HCT116 (cell line): Measurements from ENCODE around the gene RASGRP2. TPM values are rescaled to one million over a fixed set of nuclear protein-coding genes. Genes with fewer than 3 reads are reported as not detected.

Source experiments
- ATAC-seq: fragments of 200-7000 bp; cut with Tn5 transposase; 2 replicates; pipeline ENCODE4 v1.9.1; 2020; ENCODE audit warnings: mild to moderate bottlenecking, moderate library complexity
- BruUV-seq: library from RNA; stranded (reverse); fragments of 400-500 nt; replicated peaks from 2 replicates; lab custom pipeline; 2021; lab: Mats Ljungman, UMichigan
- CTCF ChIA-PET: fragments of 300-600 bp; sonication (Branson Sonifier 250); formaldehyde crosslinking; loops from one replicate; lab custom pipeline; 2021; ENCODE audit warnings: antibody characterized with exemption; lab: Charles Lee
- POLR2A ChIA-PET: fragments of 300-600, 350-600 bp; sonication (Branson Sonifier 250); formaldehyde crosslinking; loops from one replicate; lab custom pipeline; 2021; ENCODE audit warnings: antibody characterized with exemption; lab: Charles Lee
- RAD21 ChIA-PET, 2 experiments: fragments of 300-600 bp; sonication (Branson Sonifier 250); formaldehyde crosslinking; loops; one replicate each; lab custom pipeline; 2023; ENCODE audit warnings: low total read pairs in 2 of 2; ENCODE audit not compliant: uncharacterized antibody in 2 of 2, unreplicated experiment in 2 of 2, low non-redundant PET in 1 of 2; lab: Charles Lee
- DNase-seq: peaks from one replicate; pipeline ENCODE4 v3.0.0-alpha.2; 2010; ENCODE audit warnings: low read depth, low spot score
- H2AFZ ChIP-seq: fragments of 200-600 bp; shearing (Covaris generic), sonication (generic); 2 replicates; pipeline ENCODE4 v1.6.1; 2017; ENCODE audit warnings: low read depth, mixed run types, mixed read lengths, antibody characterized with exemption, low read length; ENCODE audit not compliant: poor library complexity, severe bottlenecking
- H3K27ac ChIP-seq: 2 replicates; pipeline ENCODE4 v1.5.1; 2012; ENCODE audit warnings: low read depth, low read length
- H3K27me3 ChIP-seq: fragments of 200-600 bp; sonication (generic); 2 replicates; pipeline ENCODE4 v1.6.1; 2016; ENCODE audit warnings: mixed run types, low read length, mixed read lengths; ENCODE audit not compliant: insufficient read depth
- H3K36me3 ChIP-seq, 2 experiments: fragments of 200-500 bp in 1 of 2; fragments of 200-600 bp in 1 of 2; sonication (Bioruptor generic) in 1 of 2; sonication (generic) in 1 of 2; 2 replicates each; pipeline versions ENCODE4 v1.5.1 to v1.6.1; 2014 to 2016; ENCODE audit warnings: low read length in 2 of 2, inconsistent platforms in 1 of 2, mixed read lengths in 1 of 2, mixed run types in 1 of 2; ENCODE audit not compliant: insufficient read depth in 2 of 2, control insufficient read depth in 1 of 2
- H3K4me1 ChIP-seq, 2 experiments: fragments of 200-600 bp in 1 of 2; sonication (generic) in 1 of 2; 2 replicates each; pipeline versions ENCODE4 v1.5.1 to v1.6.1; 2012 to 2017; ENCODE audit warnings: low read length in 2 of 2, inconsistent platforms in 1 of 2, mild to moderate bottlenecking in 1 of 2, mixed read lengths in 1 of 2, mixed run types in 1 of 2, moderate library complexity in 1 of 2; ENCODE audit not compliant: insufficient read depth in 2 of 2, control insufficient read depth in 1 of 2
- H3K4me2 ChIP-seq: fragments of 200-600 bp; sonication (generic); 2 replicates; pipeline ENCODE4 v1.6.1; 2017; ENCODE audit warnings: mixed run types, low read length, mixed read lengths
- H3K4me3 ChIP-seq, 2 experiments: fragments of 200-600 bp in 1 of 2; sonication (generic) in 1 of 2; replicated peaks in 1 of 2; 2 replicates each; pipeline ENCODE4 v1.5.1; 2011 to 2016; ENCODE audit warnings: low read length in 2 of 2, control low read depth in 1 of 2, low read depth in 1 of 2, mild to moderate bottlenecking in 1 of 2, mixed read lengths in 1 of 2, mixed run types in 1 of 2
- H3K79me2 ChIP-seq: fragments of 200-600 bp; sonication (generic); 2 replicates; pipeline ENCODE4 v1.6.1; 2017; ENCODE audit warnings: mild to moderate bottlenecking, mixed run types, low read length, moderate library complexity, mixed read lengths; ENCODE audit not compliant: insufficient read depth
- H3K9ac ChIP-seq: fragments of 200-600 bp; sonication (generic); 2 replicates; pipeline ENCODE4 v1.6.1; 2016; ENCODE audit warnings: low read length, mixed read lengths
- H3K9me2 ChIP-seq: fragments of 200-600 bp; sonication (generic), shearing (Covaris generic); 2 replicates; pipeline ENCODE4 v1.6.1; 2017; ENCODE audit warnings: mixed run types, mild to moderate bottlenecking, moderate library complexity; ENCODE audit not compliant: insufficient read depth
- H3K9me3 ChIP-seq, 2 experiments: fragments of 200-500 bp in 1 of 2; fragments of 200-600 bp in 1 of 2; sonication (Bioruptor generic) in 1 of 2; sonication (generic) in 1 of 2; 2 replicates each; pipeline ENCODE4 v1.6.1; 2014 to 2017; ENCODE audit warnings: low read length in 2 of 2, mixed read lengths in 2 of 2, inconsistent platforms in 1 of 2, low read depth in 1 of 2, mild to moderate bottlenecking in 1 of 2, mixed run types in 1 of 2, moderate library complexity in 1 of 2; ENCODE audit not compliant: control insufficient read depth in 1 of 2, insufficient read depth in 1 of 2
- H4K20me1 ChIP-seq: fragments of 200-600 bp; sonication (generic), shearing (Covaris generic); 2 replicates; pipeline ENCODE4 v1.6.1; 2017; ENCODE audit warnings: mixed run types, mild to moderate bottlenecking, moderate library complexity; ENCODE audit not compliant: insufficient read depth
- CBX3 ChIP-seq: IDR thresholded peaks from 2 replicates; pipeline ENCODE4 v1.6.1; 2012; ENCODE audit warnings: low read depth
- CEBPB ChIP-seq: IDR thresholded peaks from 2 replicates; pipeline ENCODE4 v1.6.1; 2012; ENCODE audit warnings: low read depth
- CTCF ChIP-seq, 3 experiments: fragments of 200-600 bp in 1 of 3; sonication (generic) in 1 of 3; IDR thresholded peaks in 2 of 3; conservative IDR thresholded peaks in 1 of 3; 2 replicates each; pipeline ENCODE4 v1.5.1; 2012 to 2017; ENCODE audit warnings: low read depth in 2 of 3, low read length in 2 of 3, antibody characterized with exemption in 1 of 3, borderline replicate concordance in 1 of 3, control low read depth in 1 of 3, mild to moderate bottlenecking in 1 of 3, mixed read lengths in 1 of 3, mixed run types in 1 of 3, moderate library complexity in 1 of 3; ENCODE audit not compliant: insufficient read depth in 1 of 3
- ELF1 ChIP-seq: IDR thresholded peaks from 2 replicates; pipeline ENCODE4 v1.6.1; 2012; ENCODE audit warnings: low read depth, borderline replicate concordance
- EZH2phosphoT487 ChIP-seq: fragments of 200-600 bp; IDR thresholded peaks from 2 replicates; pipeline ENCODE4 v1.6.1; 2018; ENCODE audit warnings: antibody characterized with exemption, borderline replicate concordance
- FOSL1 ChIP-seq: IDR thresholded peaks from 2 replicates; pipeline ENCODE4 v1.6.1; 2012; ENCODE audit warnings: low read depth
- MAX ChIP-seq: IDR thresholded peaks from 2 replicates; pipeline ENCODE4 v1.6.1; 2012
- POLR2A ChIP-seq: IDR thresholded peaks from 2 replicates; pipeline ENCODE4 v1.7.0; 2011; ENCODE audit warnings: borderline replicate concordance; ENCODE audit not compliant: insufficient read depth, insufficient read length; ENCODE audit errors: extremely low read depth
- POLR2AphosphoS5 ChIP-seq: IDR thresholded peaks from 2 replicates; pipeline ENCODE4 v1.6.1; 2011; ENCODE audit warnings: mild to moderate bottlenecking, low read depth, low read length, moderate library complexity
- RAD21 ChIP-seq: IDR thresholded peaks from 2 replicates; pipeline ENCODE4 v1.6.1; 2012; ENCODE audit warnings: low read depth, mild to moderate bottlenecking
- SIN3A ChIP-seq: IDR thresholded peaks from 2 replicates; pipeline ENCODE4 v1.6.1; 2012; ENCODE audit warnings: low read depth
- SP1 ChIP-seq: IDR thresholded peaks from 2 replicates; pipeline ENCODE4 v1.6.1; 2012; ENCODE audit warnings: low read depth
- TCF7L2 ChIP-seq: IDR thresholded peaks from 2 replicates; pipeline ENCODE4 v1.7.0; 2011; ENCODE audit warnings: borderline replicate concordance, inconsistent platforms; ENCODE audit not compliant: insufficient read depth, insufficient read length; ENCODE audit errors: extremely low read depth
- YY1 ChIP-seq: IDR thresholded peaks from 2 replicates; pipeline ENCODE4 v1.6.1; 2011; ENCODE audit warnings: low read length, low read depth, moderate library complexity, mild to moderate bottlenecking; ENCODE audit not compliant: insufficient replicate concordance; ENCODE audit errors: extremely low read depth
- ZBTB33 ChIP-seq: IDR thresholded peaks from 2 replicates; pipeline ENCODE4 v1.6.1; 2011; ENCODE audit warnings: mild to moderate bottlenecking, low read length, moderate library complexity; ENCODE audit not compliant: insufficient replicate concordance; ENCODE audit errors: extremely low read depth
- ZFX ChIP-seq: fragments of 450-650 bp; IDR thresholded peaks from 2 replicates; pipeline ENCODE4 v1.6.1; 2017
- intact Hi-C: fragments of 100-400 bp; cut with micrococcal nuclease; formaldehyde crosslinking; loops from 2 replicates; pipeline ENCODE4 v1.10.0; 2022
- total RNA-seq: library from RNA; stranded (reverse); gene quantifications from one replicate; pipeline ENCODE4 v1.2.1, GENCODE V29; 2021; ENCODE audit not compliant: unreplicated experiment

The RASGRP2 gene
- total RNA-seq, 1 experiment from 2014 or later = 12.8 TPM

- no peak for ATAC-seq
- Histone ChIP-seq H3K9ac (no peak overlapping the region), H3K4me3 (no peak overlapping the region), H3K27me3 (no peaks in the 10 kb centered on the region), H2AFZ (no peak overlapping the region), H3K79me2 (peaks cover 38% of the 10 kb centered on the region), H4K20me1 (peaks cover 22% of the 10 kb centered on the region; the same call in 1 of the 2 replicates), H3K27ac (peak overlapping the region; percentile 36; the same call in 1 of the 2 replicates), H3K4me2 (no peak overlapping the region), H3K9me2 (no peaks in the 10 kb centered on the region), H3K9me3 (no peaks in the 10 kb centered on the region), H3K36me3 (peaks cover 46 to 53% of the 10 kb centered on the region in 2 experiments), H3K4me1 (peaks cover 0 to 5% of the 10 kb centered on the region in 2 experiments; a peak in 1 of 4 replicates)
- CTCF ChIA-PET = no interaction called here
- RAD21 ChIA-PET = no interaction called here
- TF ChIP-seq MAX (no peak), CTCF (IDR thresholded peaks at IDR 0.05 in 2 of 3, conservative IDR thresholded peaks at IDR 0.05 in 1 of 3; ENCODE audit: borderline replicate concordance in 1 of 3, insufficient read depth in 1 of 3, low read depth in 2 of 3, low read length in 2 of 3) (no peak), EZH2phosphoT487 (no peak), POLR2AphosphoS5 (no peak), TCF7L2 (no peak), RAD21 (no peak), FOSL1 (no peak), CBX3 (no peak), CEBPB (no peak), POLR2A (no peak), ELF1 (no peak), ZBTB33 (no peak), SP1 (no peak), ZFX (no peak), YY1 (no peak), SIN3A (no peak)
- BruUV-seq = no TSS peak
- POLR2A ChIA-PET = interaction anchor here (1.6 kb wide), 1 partner anchor 15 kb away, joined by 5 read pairs; the partner anchor contains the start of gene SF1
- no peak for DNase-seq
- intact Hi-C loops = no loop called here
Measured at GRCh38 chr11:64763526-64764039, 19.6 kb upstream of the RASGRP2 start.
